Epithelial cell of esophagus (primary cell): ENCODE measurements around the gene EVA1A.

Experiments used
- DNase-seq: peaks from one replicate; pipeline ENCODE4 v3.0.0; 2010; ENCODE audit warnings: low read depth
- H3K4me3 ChIP-seq: 2 replicates; pipeline ENCODE4 v1.5.1; 2011; ENCODE audit warnings: mild to moderate bottlenecking, low read length, control low read depth
- TF ChIP-seq, protein P1 (sequence below): IDR thresholded peaks from 2 replicates; pipeline ENCODE4 v1.5.1; 2011; ENCODE audit warnings: low read depth, mild to moderate bottlenecking, low read length, control low read depth, inconsistent platforms; ENCODE audit not compliant: insufficient read depth; ENCODE audit errors: missing control alignments

Gene EVA1A

DNA sequence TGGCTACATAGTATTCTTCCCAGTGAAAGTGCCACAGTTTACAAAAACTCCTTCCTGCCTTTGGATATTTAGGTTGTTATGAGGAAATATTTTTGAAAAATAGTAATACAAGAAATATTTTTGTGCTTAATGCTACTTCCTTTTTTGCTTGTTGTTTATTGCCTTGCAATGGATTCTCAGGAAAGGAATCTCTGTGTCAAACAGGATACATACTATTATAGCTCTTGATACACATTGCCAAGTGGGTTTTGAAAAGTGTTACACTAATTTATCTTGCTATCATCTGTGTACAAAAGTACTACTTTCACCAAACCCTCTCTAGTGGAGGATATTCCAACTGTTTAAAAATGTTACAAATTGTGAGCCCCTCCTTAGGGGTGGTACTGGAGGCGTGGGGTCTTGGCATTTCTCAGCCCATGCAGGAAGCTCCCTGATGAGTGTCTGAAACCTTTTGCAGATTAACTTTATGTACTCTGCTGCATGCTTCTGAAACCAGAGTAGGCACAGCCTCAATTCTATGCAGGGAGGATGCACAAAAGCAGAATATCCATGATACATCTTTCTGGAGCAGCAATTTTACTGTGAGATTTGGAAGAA is 54.5 kb downstream of the EVA1A start:
- H3K4me3 ChIP-seq = no peak overlapping the region
- TF ChIP-seq, protein P1, sequence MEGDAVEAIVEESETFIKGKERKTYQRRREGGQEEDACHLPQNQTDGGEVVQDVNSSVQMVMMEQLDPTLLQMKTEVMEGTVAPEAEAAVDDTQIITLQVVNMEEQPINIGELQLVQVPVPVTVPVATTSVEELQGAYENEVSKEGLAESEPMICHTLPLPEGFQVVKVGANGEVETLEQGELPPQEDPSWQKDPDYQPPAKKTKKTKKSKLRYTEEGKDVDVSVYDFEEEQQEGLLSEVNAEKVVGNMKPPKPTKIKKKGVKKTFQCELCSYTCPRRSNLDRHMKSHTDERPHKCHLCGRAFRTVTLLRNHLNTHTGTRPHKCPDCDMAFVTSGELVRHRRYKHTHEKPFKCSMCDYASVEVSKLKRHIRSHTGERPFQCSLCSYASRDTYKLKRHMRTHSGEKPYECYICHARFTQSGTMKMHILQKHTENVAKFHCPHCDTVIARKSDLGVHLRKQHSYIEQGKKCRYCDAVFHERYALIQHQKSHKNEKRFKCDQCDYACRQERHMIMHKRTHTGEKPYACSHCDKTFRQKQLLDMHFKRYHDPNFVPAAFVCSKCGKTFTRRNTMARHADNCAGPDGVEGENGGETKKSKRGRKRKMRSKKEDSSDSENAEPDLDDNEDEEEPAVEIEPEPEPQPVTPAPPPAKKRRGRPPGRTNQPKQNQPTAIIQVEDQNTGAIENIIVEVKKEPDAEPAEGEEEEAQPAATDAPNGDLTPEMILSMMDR = no peak
- no peak for DNase-seq

DNA sequence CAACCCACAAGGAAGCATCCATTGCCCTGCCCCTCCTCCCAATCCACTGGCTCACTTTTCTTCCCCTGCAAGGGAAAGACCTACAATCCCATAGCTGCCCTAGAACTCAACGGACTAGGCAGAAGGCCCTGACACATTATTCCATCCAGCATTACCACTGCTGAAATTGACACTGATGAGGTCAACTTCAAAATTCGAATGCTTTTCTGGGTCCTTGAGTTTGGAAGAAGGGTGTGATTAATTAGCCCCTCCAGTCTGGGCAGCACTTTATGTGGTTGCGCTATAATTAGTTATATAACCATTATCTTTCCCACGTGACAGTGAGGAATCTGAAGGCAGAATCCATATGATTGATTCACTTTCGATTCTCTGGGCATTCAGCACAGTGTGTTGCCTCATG is 55.7 kb downstream of the EVA1A start:
- TF ChIP-seq, protein P1 = no peak
- no peak overlapping the region for H3K4me3 ChIP-seq
- no peak for DNase-seq

DNA sequence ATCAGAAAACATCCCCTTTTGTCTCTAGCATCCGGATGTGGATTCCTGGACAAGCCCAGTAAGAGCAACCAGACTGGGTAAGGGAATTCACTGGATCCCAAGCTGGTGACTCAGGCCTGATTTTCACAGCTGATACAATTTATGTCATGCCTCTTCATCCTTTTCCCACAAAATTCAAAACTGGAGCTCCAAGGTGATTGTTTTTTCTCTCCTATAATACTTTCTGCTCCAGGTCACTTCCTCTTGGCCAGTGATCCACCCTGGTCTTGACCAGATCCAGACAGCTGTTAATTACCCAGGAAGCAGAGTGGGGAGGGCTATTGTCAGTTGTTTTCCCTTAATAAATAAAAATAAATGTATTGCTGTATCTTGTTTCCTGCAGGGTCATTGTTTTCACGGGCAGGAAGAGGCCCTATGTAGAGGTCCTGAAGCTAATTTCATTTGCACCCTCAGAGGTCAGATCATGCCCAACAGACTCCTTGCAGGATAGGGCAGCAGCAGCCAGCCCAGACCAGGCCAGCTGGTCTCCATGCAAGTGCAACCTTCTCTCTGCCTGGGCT is 57.6 kb downstream of the EVA1A start:
- DNase-seq = peak; percentile 78
- no peak overlapping the region for H3K4me3 ChIP-seq
- TF ChIP-seq, protein P1 = no peak

DNA sequence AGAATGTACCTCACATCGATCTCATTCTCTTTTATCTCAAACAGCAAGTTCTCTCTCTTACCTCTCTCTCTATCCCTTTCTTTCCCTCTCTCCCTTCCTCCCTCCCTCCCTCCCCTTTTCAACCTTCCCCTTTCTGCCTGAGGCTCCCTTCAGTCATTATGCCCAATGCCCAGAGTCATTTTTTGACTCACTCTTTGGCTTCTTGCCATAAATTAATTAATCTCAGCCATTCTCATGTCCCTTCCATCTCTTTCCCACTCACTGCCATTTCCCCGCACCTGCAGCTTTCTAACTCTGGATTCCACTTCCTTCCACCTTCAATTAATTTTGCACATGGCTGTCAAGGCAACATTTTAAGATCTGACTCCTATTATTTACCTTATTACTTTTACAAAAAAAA is 60.1 kb downstream of the EVA1A start:
- TF ChIP-seq, protein P1 = no peak
- DNase-seq = peak; percentile 51
- H3K4me3 ChIP-seq = no peak overlapping the region

DNA sequence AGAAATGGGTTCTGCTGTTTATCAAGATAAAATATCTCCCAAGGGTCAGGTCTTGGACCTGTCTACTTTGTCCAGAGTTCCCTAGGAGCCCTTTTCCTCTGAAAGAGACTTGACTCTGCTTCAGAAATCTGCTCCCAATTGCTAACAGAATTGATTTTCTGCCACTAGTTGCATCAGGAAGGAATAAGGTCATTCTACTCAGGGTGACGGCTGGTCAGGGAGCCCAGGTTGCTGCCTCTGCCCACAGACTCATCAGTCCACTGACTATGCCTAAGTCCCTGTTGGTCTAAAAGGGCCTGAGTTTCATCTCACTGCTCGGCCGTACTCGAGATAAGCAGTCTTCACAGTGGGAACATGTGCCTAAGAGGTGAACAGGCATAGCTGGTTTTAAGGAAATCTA is 61.2 kb downstream of the EVA1A start:
- H3K4me3 ChIP-seq = no peak overlapping the region
- no peak for DNase-seq
- TF ChIP-seq, protein P1 = no peak

DNA sequence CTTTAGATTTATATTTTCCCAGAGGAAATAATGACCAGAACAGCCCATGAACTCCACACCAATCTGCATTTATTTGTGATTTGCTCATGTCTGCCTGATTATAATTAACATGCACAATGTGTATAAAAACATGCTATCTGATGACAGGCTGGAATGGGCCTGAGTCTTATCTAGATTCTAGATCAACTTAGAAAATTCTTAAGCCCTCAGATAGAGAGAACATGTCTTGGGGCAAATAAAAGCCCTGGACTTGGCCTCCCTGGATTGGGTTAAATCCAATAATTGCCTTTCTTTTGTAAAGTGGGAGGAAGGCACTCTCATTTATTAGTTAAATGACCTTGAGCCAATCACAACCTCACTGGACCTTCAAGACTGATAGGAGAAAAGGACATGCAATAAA is 61.8 kb downstream of the EVA1A start:
- TF ChIP-seq, protein P1 = no peak
- no peak for DNase-seq
- no peak overlapping the region for H3K4me3 ChIP-seq

DNA sequence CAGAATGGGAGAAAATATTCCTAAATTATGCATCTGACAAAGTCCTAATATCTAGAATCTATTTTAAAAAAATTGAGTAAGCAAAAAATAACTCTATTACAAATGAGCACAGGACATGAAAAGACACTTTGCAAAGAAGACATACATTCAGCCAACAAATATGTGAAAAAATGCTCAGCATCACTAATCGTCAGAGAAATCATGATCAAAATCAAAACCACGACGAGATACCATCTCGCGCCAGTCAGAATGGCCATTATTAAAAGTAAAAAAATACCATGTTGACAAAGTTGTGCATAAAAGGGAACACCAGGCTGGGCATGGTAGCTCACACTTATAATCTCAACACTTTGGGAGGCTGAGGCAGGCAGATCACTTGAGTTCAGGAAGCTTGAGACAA is 63.5 kb downstream of the EVA1A start:
- H3K4me3 ChIP-seq = no peak overlapping the region
- TF ChIP-seq, protein P1 = no peak
- no peak for DNase-seq
